SK-N-SH (cell line): ENCODE data around the gene CCL15. TPM values are rescaled to one million over a fixed set of nuclear protein-coding genes. Genes with fewer than 3 reads are reported as not detected.

Experiments
- CTCF ChIA-PET: fragments of 300-600, 350-600 bp; formaldehyde crosslinking; extraction: SDS; loops from one replicate; lab custom pipeline; 2021; lab: Yijun Ruan, JAX
- POLR2A ChIA-PET: fragments of 350-600 bp; sonication (Branson Sonifier 250); formaldehyde crosslinking; extraction: SDS; loops from one replicate; lab custom pipeline; 2020; ENCODE audit warnings: antibody characterized with exemption, inconsistent platforms; lab: Yijun Ruan, JAX
- DNase-seq: peaks from one replicate; pipeline ENCODE4 v3.0.0; 2012
- H2AFZ ChIP-seq: fragments of 200-600 bp; sonication (generic); 2 replicates; pipeline ENCODE4 v1.8.1; 2016; ENCODE audit warnings: antibody characterized with exemption, mild to moderate bottlenecking, low read depth
- H3F3A ChIP-seq: fragments of 200-600 bp; sonication (generic); replicated peaks from 2 replicates; pipeline ENCODE3; 2016; ENCODE audit warnings: antibody characterized with exemption, mild to moderate bottlenecking; ENCODE audit not compliant: insufficient read depth
- H3K27ac ChIP-seq, 2 experiments: fragments of 200-500 bp in 1 of 2; fragments of 200-600 bp in 1 of 2; sonication (Bioruptor generic) in 1 of 2; sonication (generic), shearing (Covaris generic) in 1 of 2; 2 replicates each; pipeline versions ENCODE4 v1.5.1 to v1.6.1; 2014 to 2016; ENCODE audit warnings: low read depth in 2 of 2, inconsistent platforms in 1 of 2, low read length in 1 of 2, mild to moderate bottlenecking in 1 of 2, mixed read lengths in 1 of 2
- H3K27me3 ChIP-seq: fragments of 200-600 bp; sonication (generic), shearing (Covaris generic); 2 replicates; pipeline ENCODE4 v1.6.1; 2016; ENCODE audit warnings: mixed run types; ENCODE audit not compliant: insufficient read depth
- H3K36me3 ChIP-seq, 2 experiments: fragments of 200-500 bp in 1 of 2; fragments of 200-600 bp in 1 of 2; sonication (Bioruptor generic) in 1 of 2; sonication (generic) in 1 of 2; replicated peaks in 1 of 2; 2 replicates each; pipeline versions ENCODE3 to v1.5.1; 2014 to 2016; ENCODE audit warnings: low read length in 1 of 2, mild to moderate bottlenecking in 1 of 2; ENCODE audit not compliant: insufficient read depth in 2 of 2, control insufficient read depth in 1 of 2
- H3K4me1 ChIP-seq, 2 experiments: fragments of 200-500 bp in 1 of 2; fragments of 200-600 bp in 1 of 2; sonication (Bioruptor generic) in 1 of 2; sonication (generic), shearing (Covaris generic) in 1 of 2; 2 replicates each; pipeline versions ENCODE4 v1.5.1 to v1.6.1; 2014 to 2016; ENCODE audit warnings: low read depth in 1 of 2, low read length in 1 of 2, mixed run types in 1 of 2; ENCODE audit not compliant: insufficient read depth in 2 of 2, control insufficient read depth in 1 of 2
- H3K4me2 ChIP-seq: fragments of 200-600 bp; sonication (generic), shearing (Covaris generic); 2 replicates; pipeline ENCODE4 v1.6.1; 2017; ENCODE audit warnings: mixed run types
- H3K4me3 ChIP-seq, 2 experiments: fragments of 200-500 bp in 1 of 2; fragments of 200-600 bp in 1 of 2; sonication (Bioruptor generic) in 1 of 2; sonication (generic), shearing (Covaris generic) in 1 of 2; 2 replicates each; pipeline versions ENCODE4 v1.5.1 to v1.8.1; 2014 to 2016; ENCODE audit warnings: low read depth in 2 of 2, inconsistent platforms in 1 of 2, low read length in 1 of 2, mild to moderate bottlenecking in 1 of 2, mixed read lengths in 1 of 2, moderate library complexity in 1 of 2
- H3K79me2 ChIP-seq: fragments of 200-600 bp; sonication (generic); 2 replicates; pipeline ENCODE4 v1.8.1; 2017; ENCODE audit warnings: mild to moderate bottlenecking; ENCODE audit not compliant: insufficient read depth
- H3K9ac ChIP-seq: fragments of 200-600 bp; sonication (generic); 2 replicates; pipeline ENCODE4 v1.6.1; 2017; ENCODE audit warnings: mixed run types
- H3K9me2 ChIP-seq: fragments of 200-600 bp; sonication (generic); 2 replicates; pipeline ENCODE4 v1.6.1; 2017; ENCODE audit warnings: mixed run types
- H3K9me3 ChIP-seq: fragments of 200-600 bp; sonication (generic); 2 replicates; pipeline ENCODE4 v1.6.1; 2017; ENCODE audit warnings: mixed run types, mild to moderate bottlenecking, moderate library complexity
- H4K20me1 ChIP-seq: fragments of 200-600 bp; sonication (generic); 2 replicates; pipeline ENCODE4 v1.6.1; 2017; ENCODE audit warnings: mild to moderate bottlenecking, mixed run types; ENCODE audit not compliant: insufficient read depth
- CHD2 ChIP-seq: fragments of 150-350 bp; IDR thresholded peaks from 2 replicates; pipeline ENCODE4 v1.6.1; 2018; ENCODE audit warnings: low read length; ENCODE audit not compliant: partially characterized antibody
- CTCF ChIP-seq: fragments of 200-600 bp; sonication (generic); IDR thresholded peaks from 2 replicates; pipeline ENCODE4 v1.6.1; 2017; ENCODE audit warnings: antibody characterized with exemption, mild to moderate bottlenecking, moderate library complexity
- GATA2 ChIP-seq: sonication (generic); formaldehyde crosslinking; IDR thresholded peaks from 2 replicates; pipeline ENCODE4 v1.5.0; 2020; ENCODE audit warnings: mild to moderate bottlenecking, missing genetic modification reagents
- JUND ChIP-seq: IDR thresholded peaks from 2 replicates; pipeline ENCODE4 v1.4.0; 2012
- MEF2A ChIP-seq: IDR thresholded peaks from 2 replicates; pipeline ENCODE4 v1.4.0; 2012; ENCODE audit warnings: low read depth, borderline replicate concordance
- NFIC ChIP-seq: IDR thresholded peaks from 2 replicates; pipeline ENCODE4 v1.4.0; 2012; ENCODE audit warnings: borderline replicate concordance
- PBX3 ChIP-seq: IDR thresholded peaks from 2 replicates; pipeline ENCODE4; 2012
- TAF1 ChIP-seq: IDR thresholded peaks from 2 replicates; pipeline ENCODE4 v1.6.1; 2012; ENCODE audit warnings: low read depth, mild to moderate bottlenecking, low read length, moderate library complexity, borderline replicate concordance
- WGBS: methylation state at CpG from one replicate; pipeline ENCODE4 v1.1.6; 2017; ENCODE audit warnings: low lambda C conversion rate; 5-methylcytosine and 5-hydroxymethylcytosine counted together
- polyA plus RNA-seq, 3 experiments: library from polyadenylated mRNA; depleted of rRNA; stranded (reverse); fragments of >200 nt; gene quantifications; 2 replicates each; pipeline ENCODE4 v1.2.3, GENCODE V29; 2012

The CCL15 gene
- polyA plus RNA-seq, 1 of the 3 experiments (the other 2 are of a cell fraction) = not detected

DNA sequence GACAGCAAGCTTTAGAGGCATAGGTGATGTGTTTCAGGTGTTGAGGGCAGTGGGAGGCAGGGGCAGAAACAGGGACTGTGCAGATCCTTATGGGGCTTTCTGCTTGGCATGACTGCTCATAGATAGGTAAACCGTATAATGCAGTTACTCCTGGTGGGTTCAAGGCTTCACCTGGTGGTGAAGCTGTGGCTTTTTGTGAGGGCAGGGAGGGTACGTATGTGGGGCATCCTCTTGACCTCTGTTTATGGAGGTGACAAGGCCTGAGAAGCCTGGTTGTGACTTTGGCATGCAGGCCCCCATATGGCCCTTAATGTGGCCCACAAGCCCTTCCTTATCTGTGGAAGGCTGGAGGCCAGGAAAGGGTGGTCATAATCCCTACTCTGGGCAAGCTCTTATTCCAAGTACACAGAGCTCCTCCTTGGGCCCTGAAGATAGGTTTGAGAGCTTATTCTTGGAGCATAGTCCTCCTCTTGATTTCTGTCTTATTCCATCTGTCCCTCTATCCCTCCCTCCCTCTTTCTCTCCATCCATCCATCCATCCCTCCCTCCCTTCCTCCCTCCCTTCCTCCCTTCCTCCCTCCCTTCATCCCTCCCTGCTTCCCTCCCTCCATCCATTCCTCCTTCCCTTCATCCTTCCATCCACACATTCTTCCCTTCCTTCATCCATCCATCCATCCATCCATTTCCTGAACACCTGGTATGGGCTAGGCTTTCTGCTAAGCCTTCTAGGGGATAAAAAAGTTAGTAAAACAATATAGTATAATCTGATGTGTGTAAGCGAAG lies 18.8 kb downstream of the CCL15 start:
- Histone ChIP-seq H3K4me2 (no peak overlapping the region), H3K9me3 (no peaks in the 10 kb centered on the region), H2AFZ (no peak overlapping the region), H3K27me3 (peaks cover 48% of the 10 kb centered on the region; the same call in 1 of the 2 replicates), H3K36me3 (no peaks in the 10 kb centered on the region), H3F3A (no peaks in the 10 kb centered on the region), H4K20me1 (no peaks in the 10 kb centered on the region), H3K79me2 (no peaks in the 10 kb centered on the region), H3K9me2 (no peaks in the 10 kb centered on the region), H3K4me1 (no peaks in the 10 kb centered on the region), H3K4me3 (no peak overlapping the region), H3K9ac (no peak overlapping the region), H3K27ac (no peak overlapping the region)
- CTCF ChIA-PET = interaction anchor here (0.9 to 2.3 kb wide), 6 partner anchors 11 to 501 kb away, joined by 3 to 7 read pairs (median 4); no protein-coding TSS in a partner anchor
- WGBS = 19% methylated on average over 2 of the region's 3 CpGs
- no peak for DNase-seq
- TF ChIP-seq PBX3 (no peak), NFIC (no peak), CHD2 (no peak), CTCF (no peak), GATA2 (CRISPR knock-in tag) (no peak), JUND (no peak)
- POLR2A ChIA-PET = no interaction called here

DNA sequence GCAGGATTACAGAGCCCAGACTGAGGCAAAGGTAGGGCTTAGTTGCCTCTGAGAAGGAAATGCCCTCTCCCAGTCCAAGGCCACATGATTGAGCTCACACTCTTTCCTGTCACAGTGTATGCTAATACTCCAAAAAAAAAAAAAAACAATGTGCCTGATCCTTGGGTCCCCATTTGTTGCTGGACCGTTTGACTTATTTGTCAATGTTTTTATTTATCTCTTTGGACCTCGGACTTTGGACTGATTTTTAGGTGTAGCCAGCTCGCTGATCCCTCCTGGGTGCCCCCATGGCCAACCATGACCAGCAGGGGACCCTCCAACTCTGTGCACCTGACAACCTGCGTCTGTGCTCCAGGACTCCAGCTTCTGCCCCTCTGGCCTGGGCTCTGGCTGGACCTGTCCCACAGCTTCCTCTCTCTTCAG lies 19.4 kb downstream of the CCL15 start:
- POLR2A ChIA-PET = no interaction called here
- no peaks in the 10 kb centered on the region for H3K36me3 ChIP-seq
- no peaks in the 10 kb centered on the region for H3K79me2 ChIP-seq
- H4K20me1 ChIP-seq = no peaks in the 10 kb centered on the region
- TF ChIP-seq NFIC = no peak
- TF ChIP-seq MEF2A = no peak
- TF ChIP-seq GATA2 (CRISPR knock-in tag) = no peak
- no peak for TF ChIP-seq TAF1
- CTCF ChIA-PET = interaction anchor here (0.7 to 2.3 kb wide), 7 partner anchors 10 to 501 kb away, joined by 3 to 7 read pairs (median 4); no protein-coding TSS in a partner anchor
- no peak overlapping the region for H2AFZ ChIP-seq
- no peak overlapping the region for H3K9ac ChIP-seq
- WGBS = 11% methylated on average over 4 of the region's 4 CpGs
- H3K4me2 ChIP-seq = no peak overlapping the region
- no peaks in the 10 kb centered on the region for H3K9me2 ChIP-seq
- H3K9me3 ChIP-seq = no peaks in the 10 kb centered on the region
- H3K4me1 ChIP-seq = no peaks in the 10 kb centered on the region
- no peak overlapping the region for H3K27ac ChIP-seq
- H3F3A ChIP-seq = no peaks in the 10 kb centered on the region
- H3K27me3 ChIP-seq = peaks cover 48% of the 10 kb centered on the region; the same call in 1 of the 2 replicates
- DNase-seq = no peak
- no peak overlapping the region for H3K4me3 ChIP-seq
